MCF 10A (cell line): ENCODE results near the gene PEX11G. TPM values are rescaled to one million over a fixed set of nuclear protein-coding genes. Genes with fewer than 3 reads are reported as not detected.

Experiments used
- BruUV-seq: library from RNA; stranded (reverse); fragments of 400-500 nt; replicated peaks from 2 replicates; lab custom pipeline; 2021; lab: Mats Ljungman, UMichigan
- CTCF ChIA-PET: fragments of 300-600 bp; sonication (Branson Sonifier 250); formaldehyde crosslinking; extraction: SDS; loops from one replicate; lab custom pipeline; 2021; ENCODE audit warnings: antibody characterized with exemption, inconsistent platforms; lab: Yijun Ruan, JAX
- POLR2A ChIA-PET: fragments of 300-600, 350-650 bp; sonication (Branson Sonifier 250); formaldehyde crosslinking; extraction: SDS; loops from one replicate; lab custom pipeline; 2020; ENCODE audit warnings: antibody characterized with exemption, inconsistent platforms; lab: Yijun Ruan, JAX
- DNase-seq: peaks from one replicate; pipeline ENCODE4 v3.0.0-alpha.2; 2018; ENCODE audit not compliant: unreplicated experiment
- H3K27ac Mint-ChIP-seq: one replicate; pipeline ENCODE4 v1.8.0; 2022; ENCODE audit warnings: mild to moderate bottlenecking, low read depth, mixed read lengths; ENCODE audit not compliant: unreplicated experiment
- H3K27me3 Mint-ChIP-seq: one replicate; pipeline ENCODE4 v1.8.0; 2022; ENCODE audit warnings: mixed read lengths; ENCODE audit not compliant: insufficient read depth, unreplicated experiment
- H3K36me3 Mint-ChIP-seq: one replicate; pipeline ENCODE4 v1.8.0; 2022; ENCODE audit warnings: mild to moderate bottlenecking, moderate library complexity, mixed read lengths; ENCODE audit not compliant: insufficient read depth, unreplicated experiment
- H3K4me1 Mint-ChIP-seq: one replicate; pipeline ENCODE4 v1.8.0; 2022; ENCODE audit warnings: mixed read lengths; ENCODE audit not compliant: insufficient read depth, unreplicated experiment
- H3K4me3 Mint-ChIP-seq: one replicate; pipeline ENCODE4 v1.8.0; 2022; ENCODE audit warnings: mild to moderate bottlenecking, moderate library complexity, mixed read lengths; ENCODE audit not compliant: unreplicated experiment
- H3K9me3 Mint-ChIP-seq: one replicate; pipeline ENCODE4 v1.8.0; 2022; ENCODE audit warnings: mixed read lengths; ENCODE audit not compliant: unreplicated experiment
- CTCF ChIP-seq: fragments of 200-600 bp; IDR thresholded peaks from one replicate; pipeline ENCODE4 v1.8.0; 2022; ENCODE audit warnings: antibody characterized with exemption, mild to moderate bottlenecking; ENCODE audit not compliant: unreplicated experiment
- intact Hi-C: fragments of 100-400 bp; cut with micrococcal nuclease; formaldehyde crosslinking; loops from 2 replicates; pipeline ENCODE4 v1.14.1; 2022
- total RNA-seq: library from RNA; stranded (reverse); gene quantifications from 2 replicates; pipeline ENCODE4 v1.2.3, GENCODE V29; 2022

Gene PEX11G
- total RNA-seq, 1 experiment from 2014 or later: 5.5 TPM

GRCh38 chr19:7534531-7535046, 45.8 kb upstream of the PEX11G start:
- peak; percentile 73 for DNase-seq
- H3K4me3 Mint-ChIP-seq: peak overlapping the region; percentile 95
- BruUV-seq: no TSS peak
- CTCF ChIA-PET: interaction anchor here (0.6 to 1.3 kb wide), 7 partner anchors 10 to 436 kb away, joined by 3 to 4 read pairs (median 3); no protein-coding TSS in a partner anchor
- H3K9me3 Mint-ChIP-seq: no peaks in the 10 kb centered on the region
- POLR2A ChIA-PET: interaction anchor here (0.7 to 6.0 kb wide), 9 partner anchors 12 to 180 kb away, joined by 3 to 56 read pairs (median 4); partner anchors contain the start of genes MCOLN1, PET100, XAB2 and ZNF358
- H3K27me3 Mint-ChIP-seq: no peaks in the 10 kb centered on the region
- intact Hi-C loops: loop anchor here (1.0 to 10.0 kb wide), 3 partner anchors 12 to 180 kb away; partner anchors contain the start of gene MCOLN1
- TF ChIP-seq CTCF: peak; percentile 10
- peaks cover 18% of the 10 kb centered on the region for H3K36me3 Mint-ChIP-seq
- H3K4me1 Mint-ChIP-seq: no peaks in the 10 kb centered on the region
- peak overlapping the region; percentile 87 for H3K27ac Mint-ChIP-seq

GRCh38 chr19:7533925-7534480, 45.2 kb upstream of the PEX11G start:
- intact Hi-C loops: loop anchor here (1.0 to 10.0 kb wide), 2 partner anchors 12 to 179 kb away; partner anchors contain the start of gene MCOLN1
- peak overlapping the region; percentile 95 for H3K4me3 Mint-ChIP-seq

GRCh38 chr19:7533281-7533885, 44.5 kb upstream of the PEX11G start:
- DNase-seq: peak; percentile 55
- ChIA-PET CTCF (interaction anchor here (0.6 kb wide), 1 partner anchor 67 kb away, joined by 5 read pairs; no protein-coding TSS in a partner anchor), POLR2A (interaction anchor here (0.6 to 6.0 kb wide), 4 partner anchors 11 to 1069 kb away, joined by 3 to 56 read pairs (median 3); partner anchors contain the start of gene MCOLN1)
- no peaks in the 10 kb centered on the region for H3K9me3 Mint-ChIP-seq
- H3K27me3 Mint-ChIP-seq: no peaks in the 10 kb centered on the region
- peaks cover 7% of the 10 kb centered on the region for H3K36me3 Mint-ChIP-seq
- H3K27ac Mint-ChIP-seq: peak overlapping the region; percentile 87
- no peak for TF ChIP-seq CTCF
- H3K4me3 Mint-ChIP-seq: peak overlapping the region; percentile 95
- intact Hi-C loops: loop anchor here (10.0 kb wide), 1 partner anchor 179 kb away; no protein-coding TSS in a partner anchor
- no peaks in the 10 kb centered on the region for H3K4me1 Mint-ChIP-seq
- no TSS peak for BruUV-seq

More at GRCh38 chr19:7533925-7534480, 45.2 kb upstream of the PEX11G start:
- peak; percentile 92 for DNase-seq
- Mint-ChIP-seq H3K36me3 (peaks cover 13% of the 10 kb centered on the region), H3K27ac (peak overlapping the region; percentile 87), H3K4me1 (no peaks in the 10 kb centered on the region), H3K27me3 (no peaks in the 10 kb centered on the region), H3K9me3 (no peaks in the 10 kb centered on the region)
- no peak for TF ChIP-seq CTCF
- no TSS peak for BruUV-seq
- CTCF ChIA-PET: interaction anchor here (0.6 to 0.7 kb wide), 4 partner anchors 78 to 436 kb away, joined by 3 read pairs; no protein-coding TSS in a partner anchor
- POLR2A ChIA-PET: interaction anchor here (0.7 to 6.0 kb wide), 6 partner anchors 12 to 180 kb away, joined by 3 to 56 read pairs (median 4); partner anchors contain the start of genes MCOLN1 and ZNF358
